HL-60 (cell line): ENCODE data around the gene GLI3.

Experiments used
- CTCF ChIP-seq: IDR thresholded peaks from one replicate; pipeline ENCODE4 v1.5.1; 2011; ENCODE audit warnings: low read length, control low read depth, inconsistent platforms; ENCODE audit not compliant: insufficient read depth
- GABPA ChIP-seq: IDR thresholded peaks from 2 replicates; pipeline ENCODE4 v1.6.1; 2012; ENCODE audit warnings: low read depth

- no peak for TF ChIP-seq CTCF
- no peak for TF ChIP-seq GABPA
Observed at GRCh38 chr7:41924796-41925195, 312.2 kb downstream of the GLI3 start.
